Measurements from ENCODE around the gene LRRK2.

GRCh38 chr12:40215982-40216381 is 8.8 kb upstream of the LRRK2 start:
- TF ChIP-seq CTCF (IDR thresholded peaks at IDR 0.05): no peak
- TF ChIP-seq POLR2A (IDR thresholded peaks at IDR 0.05): no peak
- no peak for TF ChIP-seq POLR2AphosphoS5 (IDR thresholded peaks at IDR 0.05; ENCODE audit: insufficient read depth in 1 of 2, low read depth in 1 of 2)

Data from vagina (tissue), 2 donors.